HepG2 (cell line): ENCODE data around the gene CFD. TPM values are rescaled to one million over a fixed set of nuclear protein-coding genes. Genes with fewer than 3 reads are reported as not detected.

ENCODE experiments used
- AGO1 ChIP-seq: fragments of 200-400 bp; formaldehyde crosslinking; IDR thresholded peaks from 2 replicates; pipeline ENCODE4 v1.6.1; 2017; ENCODE audit warnings: mild to moderate bottlenecking, low read depth, low read length, moderate library complexity; ENCODE audit not compliant: poor library complexity, severe bottlenecking
- ATF6 ChIP-seq: sonication (generic); formaldehyde crosslinking; conservative IDR thresholded peaks from 2 replicates; pipeline ENCODE4 v1.4.0; 2020; ENCODE audit warnings: missing genetic modification reagents
- HNRNPUL1 ChIP-seq: fragments of 200-400 bp; formaldehyde crosslinking; IDR thresholded peaks from 2 replicates; pipeline ENCODE4 v1.6.1; 2017; ENCODE audit warnings: low read depth, mild to moderate bottlenecking, low read length, moderate library complexity
- HOXA3 ChIP-seq: sonication (generic); formaldehyde crosslinking; IDR thresholded peaks from 2 replicates; pipeline ENCODE4 v1.5.0; 2020; ENCODE audit warnings: missing genetic modification reagents
- KDM2A ChIP-seq: sonication (generic); formaldehyde crosslinking; IDR thresholded peaks from 2 replicates; pipeline ENCODE4 v1.4.0; 2020; ENCODE audit warnings: low read depth, missing genetic modification reagents, borderline replicate concordance
- POLR2G ChIP-seq: fragments of 200-400 bp; formaldehyde crosslinking; IDR thresholded peaks from 2 replicates; pipeline ENCODE4 v1.6.1; 2018; ENCODE audit warnings: mild to moderate bottlenecking, low read depth, low read length, moderate library complexity
- RAD21 ChIP-seq: fragments of 450-650 bp; formaldehyde crosslinking; IDR thresholded peaks from 2 replicates; pipeline ENCODE4 v1.5.0; 2020; ENCODE audit warnings: mild to moderate bottlenecking
- RBFOX2 ChIP-seq: fragments of 200-400 bp; formaldehyde crosslinking; IDR thresholded peaks from 2 replicates; pipeline ENCODE4 v1.6.1; 2017; ENCODE audit warnings: low read depth, mild to moderate bottlenecking, low read length
- RXRB ChIP-seq: IDR thresholded peaks from 2 replicates; pipeline ENCODE4 v1.6.1; 2016; ENCODE audit warnings: borderline replicate concordance, missing genetic modification reagents, missing compliant biosample characterization
- SCMH1 ChIP-seq: sonication (generic); formaldehyde crosslinking; IDR thresholded peaks from 2 replicates; pipeline ENCODE4 v1.9.0; 2021; ENCODE audit warnings: missing genetic modification reagents, mild to moderate bottlenecking, borderline replicate concordance
- SRSF4 ChIP-seq: fragments of 200-400 bp; formaldehyde crosslinking; IDR thresholded peaks from one replicate; pipeline ENCODE4 v1.6.1; 2018; ENCODE audit warnings: mild to moderate bottlenecking, low read depth, low read length, moderate library complexity; ENCODE audit not compliant: poor library complexity, severe bottlenecking
- UBTF ChIP-seq: sonication (generic); formaldehyde crosslinking; IDR thresholded peaks from 2 replicates; pipeline ENCODE4 v1.4.0; 2020; ENCODE audit warnings: mild to moderate bottlenecking, missing genetic modification reagents
- ZBTB33 ChIP-seq: sonication (generic); formaldehyde crosslinking; IDR thresholded peaks from 2 replicates; pipeline ENCODE4 v1.4.0; 2020; ENCODE audit warnings: missing genetic modification reagents
- ZBTB7A ChIP-seq: sonication (generic); formaldehyde crosslinking; IDR thresholded peaks from 2 replicates; pipeline ENCODE4 v1.8.0; 2022; ENCODE audit warnings: mild to moderate bottlenecking, missing genetic modification reagents
- ZBTB7B ChIP-seq: sonication (generic); formaldehyde crosslinking; IDR thresholded peaks from 2 replicates; pipeline ENCODE4 v1.4.0; 2020; ENCODE audit warnings: missing genetic modification reagents
- ZFP91 ChIP-seq: sonication (generic); formaldehyde crosslinking; IDR thresholded peaks from 2 replicates; pipeline ENCODE4 v1.9.0; 2022; ENCODE audit warnings: missing genetic modification reagents, mild to moderate bottlenecking, borderline replicate concordance
- ZNF503 ChIP-seq: sonication (generic); formaldehyde crosslinking; IDR thresholded peaks from 2 replicates; pipeline ENCODE4 v1.4.0; 2020; ENCODE audit warnings: missing genetic modification reagents
- ZNF678 ChIP-seq: sonication (generic); formaldehyde crosslinking; IDR thresholded peaks from 2 replicates; pipeline ENCODE4 v1.4.0; 2020; ENCODE audit warnings: mild to moderate bottlenecking, missing genetic modification reagents
- polyA plus RNA-seq, 8 experiments: library from polyadenylated mRNA; depleted of rRNA in 3 of 8; stranded (reverse) in 7 of 8; unstranded in 1 of 8; fragments of >200 nt; fragmentation: Illumina TruSeq in 4 of 8; extraction: Trizol in 4 of 8; gene quantifications; 2 replicates each; pipeline versions ENCODE4 v1.2.1 to v1.2.3, GENCODE V29; 2011 to 2016; ENCODE audit warnings: low read depth in 4 of 8, missing spikeins in 1 of 8, mixed read lengths in 1 of 8; ENCODE audit not compliant: insufficient read depth in 1 of 8
- total RNA-seq, 5 experiments: library from RNA; depleted of rRNA; stranded (reverse); fragments of >200 nt; fragmentation: Illumina TruSeq; extraction: Trizol; gene quantifications; 2 replicates each; pipeline ENCODE4 v1.2.3, GENCODE V29; 2016; ENCODE audit warnings: low read depth in 1 of 5

CFD gene
- total and polyA plus RNA-seq, 2 of the 13 experiments (the other 11 are each of a cell fraction or from before 2014, with no cell fraction given): 2.3 to 4.6 TPM

GRCh38 chr19:813219-814151 is 46.0 kb upstream of the CFD start (continued):
- TF ChIP-seq ZBTB7A (CRISPR knock-in tag): no peak
- peak; percentile 34; the same call in 1 of the 2 replicates for TF ChIP-seq KDM2A
- TF ChIP-seq UBTF (CRISPR knock-in tag): no peak
- peak; percentile 79 for TF ChIP-seq RBFOX2
- peak; percentile 91 for TF ChIP-seq SRSF4
- peak; percentile 51; the same call in 1 of the 2 replicates for TF ChIP-seq ZBTB33 (CRISPR knock-in tag)
- peak; percentile 93 for TF ChIP-seq AGO1
- no peak for TF ChIP-seq SCMH1 (CRISPR knock-in tag)
- no peak for TF ChIP-seq RXRB (CRISPR knock-in tag)
- no peak for TF ChIP-seq ATF6 (CRISPR knock-in tag)
- no peak for TF ChIP-seq RAD21 (CRISPR knock-in tag)
- TF ChIP-seq ZNF678: no peak
- peak; percentile 78; the same call in 1 of the 2 replicates for TF ChIP-seq POLR2G
- TF ChIP-seq ZFP91 (CRISPR knock-in tag): peak; percentile 26; the same call in 1 of the 2 replicates
- TF ChIP-seq ZBTB7B (CRISPR knock-in tag): no peak
- no peak for TF ChIP-seq HNRNPUL1
- TF ChIP-seq ZNF503 (CRISPR knock-in tag): no peak
- peak; percentile 47; the same call in 1 of the 2 replicates for TF ChIP-seq HOXA3 (CRISPR knock-in tag)
